Activated T-cell treated with anti-CD3 and anti-CD28 coated beads for 4 hours (primary cell): ENCODE measurements around the gene SYT6.

ENCODE experiments used
- DNase-seq: peaks from one replicate; pipeline ENCODE4 v3.0.0-alpha.2; 2020

Gene SYT6

GRCh38 chr1:114154146-114154962, 685 bp upstream of the SYT6 start:
- DNase-seq: no peak

- DNase-seq: no peak
Measured at GRCh38 chr1:114152508-114153260, 985 bp downstream of the SYT6 start.

- no peak for DNase-seq
Measured at GRCh38 chr1:114152089-114152507, 1.6 kb downstream of the SYT6 start.

GRCh38 chr1:114150016-114150415, 3.7 kb downstream of the SYT6 start:
- no peak for DNase-seq

- DNase-seq: no peak
Measured at GRCh38 chr1:114149211-114149610, 4.5 kb downstream of the SYT6 start.

- no peak for DNase-seq
Measured at GRCh38 chr1:114145504-114146151, 8.0 kb downstream of the SYT6 start.

GRCh38 chr1:114144016-114144415, 9.7 kb downstream of the SYT6 start:
- no peak for DNase-seq

GRCh38 chr1:114139540-114139939, 14.1 kb downstream of the SYT6 start:
- no peak for DNase-seq

- no peak for DNase-seq
Measured at GRCh38 chr1:114137497-114137896, 16.2 kb downstream of the SYT6 start.

- no peak for DNase-seq
Measured at GRCh38 chr1:114135786-114136185, 17.9 kb downstream of the SYT6 start.

- DNase-seq: no peak
Measured at GRCh38 chr1:114134518-114134917, 19.2 kb downstream of the SYT6 start.

- no peak for DNase-seq
Measured at GRCh38 chr1:114133129-114133528, 20.5 kb downstream of the SYT6 start.

GRCh38 chr1:114131526-114132220, 22.0 kb downstream of the SYT6 start:
- no peak for DNase-seq

- no peak for DNase-seq
Measured at GRCh38 chr1:114130846-114131525, 22.7 kb downstream of the SYT6 start.

GRCh38 chr1:114130213-114130612, 23.5 kb downstream of the SYT6 start:
- DNase-seq: no peak

GRCh38 chr1:114128293-114128692, 25.4 kb downstream of the SYT6 start:
- no peak for DNase-seq

GRCh38 chr1:114126261-114127095, 27.2 kb downstream of the SYT6 start:
- no peak for DNase-seq

- DNase-seq: no peak
Measured at GRCh38 chr1:114124644-114125043, 29.0 kb downstream of the SYT6 start.

GRCh38 chr1:114122941-114123618, 30.6 kb downstream of the SYT6 start:
- DNase-seq: no peak

- no peak for DNase-seq
Measured at GRCh38 chr1:114118351-114118990, 35.2 kb downstream of the SYT6 start.
